GM20000 (cell line): ENCODE results near the gene SGF29.
"Not testable (repeated sequence)": the region's sequence is repeated elsewhere in the genome, so short reads cannot be mapped to it uniquely, and the experiment has no call there.

Experiments used
- DNase-seq: peaks from one replicate; pipeline ENCODE4 v3.0.0; 2012; ENCODE audit warnings: low spot score
- CTCF ChIP-seq: IDR thresholded peaks from 2 replicates; pipeline ENCODE4 v1.5.1; 2012; ENCODE audit warnings: mild to moderate bottlenecking, control low read depth; ENCODE audit errors: extremely low read depth, missing control alignments

The SGF29 gene

GRCh38 chr16:28514246-28514645 lies 39.5 kb upstream of the SGF29 start:
- TF ChIP-seq CTCF, result no peak
- DNase-seq, result no peak

GRCh38 chr16:28520672-28521071 lies 33.0 kb upstream of the SGF29 start:
- DNase-seq, result no peak
- TF ChIP-seq CTCF, result no peak

GRCh38 chr16:28521436-28521835 lies 32.3 kb upstream of the SGF29 start:
- no peak for TF ChIP-seq CTCF
- DNase-seq, result no peak

GRCh38 chr16:28522792-28523191 lies 30.9 kb upstream of the SGF29 start:
- TF ChIP-seq CTCF, result no peak
- no peak for DNase-seq

GRCh38 chr16:28524681-28525171 lies 29.0 kb upstream of the SGF29 start:
- TF ChIP-seq CTCF, result no peak
- no peak for DNase-seq

GRCh38 chr16:28526201-28527099 lies 27.3 kb upstream of the SGF29 start:
- no peak for TF ChIP-seq CTCF
- DNase-seq, result no peak

- not testable (repeated sequence) for DNase-seq
Measured at GRCh38 chr16:28527100-28527785, 26.5 kb upstream of the SGF29 start.
